ENCODE data around the gene EPB41L5. TPM values are rescaled to one million over a fixed set of nuclear protein-coding genes. Genes with fewer than 3 reads are reported as not detected.
"Not testable (repeated sequence)": the region's sequence is repeated elsewhere in the genome, so short reads cannot be mapped to it uniquely, and the experiment has no call there.

Gene EPB41L5
- total RNA-seq, 1 donor from 2014 or later: 27.0 TPM

- no peak overlapping the region for H3K4me3 ChIP-seq (ENCODE audit: low read depth, low read length)
- no peak for DNase-seq (ENCODE audit: low read depth)
- TF ChIP-seq, protein P1, sequence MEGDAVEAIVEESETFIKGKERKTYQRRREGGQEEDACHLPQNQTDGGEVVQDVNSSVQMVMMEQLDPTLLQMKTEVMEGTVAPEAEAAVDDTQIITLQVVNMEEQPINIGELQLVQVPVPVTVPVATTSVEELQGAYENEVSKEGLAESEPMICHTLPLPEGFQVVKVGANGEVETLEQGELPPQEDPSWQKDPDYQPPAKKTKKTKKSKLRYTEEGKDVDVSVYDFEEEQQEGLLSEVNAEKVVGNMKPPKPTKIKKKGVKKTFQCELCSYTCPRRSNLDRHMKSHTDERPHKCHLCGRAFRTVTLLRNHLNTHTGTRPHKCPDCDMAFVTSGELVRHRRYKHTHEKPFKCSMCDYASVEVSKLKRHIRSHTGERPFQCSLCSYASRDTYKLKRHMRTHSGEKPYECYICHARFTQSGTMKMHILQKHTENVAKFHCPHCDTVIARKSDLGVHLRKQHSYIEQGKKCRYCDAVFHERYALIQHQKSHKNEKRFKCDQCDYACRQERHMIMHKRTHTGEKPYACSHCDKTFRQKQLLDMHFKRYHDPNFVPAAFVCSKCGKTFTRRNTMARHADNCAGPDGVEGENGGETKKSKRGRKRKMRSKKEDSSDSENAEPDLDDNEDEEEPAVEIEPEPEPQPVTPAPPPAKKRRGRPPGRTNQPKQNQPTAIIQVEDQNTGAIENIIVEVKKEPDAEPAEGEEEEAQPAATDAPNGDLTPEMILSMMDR (conservative IDR thresholded peaks at IDR 0.05; ENCODE audit: low read depth, low read length): no peak
These were observed 3.9 kb downstream of the EPB41L5 start for GRCh38 chr2:120016800-120017199.

DNA sequence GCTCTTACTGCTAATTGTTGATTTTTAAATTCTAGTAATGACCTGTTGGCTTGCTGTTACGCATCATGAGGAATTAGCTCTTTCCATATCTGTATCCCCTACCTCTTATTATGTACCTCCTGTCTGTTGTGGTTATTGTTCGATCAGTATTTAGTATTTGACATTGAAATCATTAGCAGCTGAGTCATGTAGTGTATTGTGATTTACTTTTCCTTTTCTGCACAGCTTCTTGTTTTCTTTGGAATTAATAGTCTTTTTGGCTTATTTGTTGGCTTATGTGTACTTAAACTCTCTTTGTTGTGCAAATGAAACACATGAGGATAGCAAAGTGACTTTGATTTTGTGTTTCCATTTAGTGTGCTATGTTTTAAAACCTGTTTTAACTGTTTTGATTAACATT is 4.3 kb downstream of the EPB41L5 start:
- TF ChIP-seq, protein P1 (conservative IDR thresholded peaks at IDR 0.05; ENCODE audit: low read depth, low read length): no peak
- no peak overlapping the region for H3K4me3 ChIP-seq (ENCODE audit: low read depth, low read length)
- no peak for DNase-seq (ENCODE audit: low read depth)

- H3K4me3 ChIP-seq (ENCODE audit: low read depth, low read length): no peak overlapping the region
- TF ChIP-seq, protein P1 (conservative IDR thresholded peaks at IDR 0.05; ENCODE audit: low read depth, low read length): no peak
- no peak for DNase-seq (ENCODE audit: low read depth)
These were observed 5.7 kb downstream of the EPB41L5 start for GRCh38 chr2:120018549-120018948.

- no peak for DNase-seq (ENCODE audit: low read depth)
- H3K4me3 ChIP-seq (ENCODE audit: low read depth, low read length): no peak overlapping the region
These were observed 7.7 kb downstream of the EPB41L5 start for GRCh38 chr2:120020554-120020953.

GRCh38 chr2:120022505-120022904 is 9.6 kb downstream of the EPB41L5 start:
- not testable (repeated sequence) for H3K4me3 ChIP-seq (ENCODE audit: low read depth, low read length); DNase-seq (ENCODE audit: low read depth)

More at GRCh38 chr2:120020554-120020953, 7.7 kb downstream of the EPB41L5 start:
- TF ChIP-seq, protein P1 (conservative IDR thresholded peaks at IDR 0.05; ENCODE audit: low read depth, low read length): no peak

GRCh38 chr2:120026890-120027289 is 14.0 kb downstream of the EPB41L5 start:
- DNase-seq (ENCODE audit: low read depth): no peak
- TF ChIP-seq, protein P1 (conservative IDR thresholded peaks at IDR 0.05; ENCODE audit: low read depth, low read length): peak; percentile 46
- H3K4me3 ChIP-seq (ENCODE audit: low read depth, low read length): no peak overlapping the region

- DNase-seq (ENCODE audit: low read depth): no peak
- TF ChIP-seq, protein P1 (conservative IDR thresholded peaks at IDR 0.05; ENCODE audit: low read depth, low read length): no peak
- no peak overlapping the region for H3K4me3 ChIP-seq (ENCODE audit: low read depth, low read length)
These were observed 15.9 kb downstream of the EPB41L5 start for GRCh38 chr2:120028795-120029194.

Data from epithelial cell of proximal tubule (primary cell).